ENCODE data around the gene FIS1.
"Not testable (repeated sequence)": the region's sequence is repeated elsewhere in the genome, so short reads cannot be mapped to it uniquely, and the experiment has no call there.

Gene FIS1

GRCh38 chr7:101205901-101206664 is 38.8 kb downstream of the FIS1 start:
- DNase-seq (ENCODE audit: low read depth in 3 of 3), result no peak

- not testable (repeated sequence) for DNase-seq (ENCODE audit: low read depth in 3 of 3)
Measured at GRCh38 chr7:101203740-101204738, 40.8 kb downstream of the FIS1 start.

DNA sequence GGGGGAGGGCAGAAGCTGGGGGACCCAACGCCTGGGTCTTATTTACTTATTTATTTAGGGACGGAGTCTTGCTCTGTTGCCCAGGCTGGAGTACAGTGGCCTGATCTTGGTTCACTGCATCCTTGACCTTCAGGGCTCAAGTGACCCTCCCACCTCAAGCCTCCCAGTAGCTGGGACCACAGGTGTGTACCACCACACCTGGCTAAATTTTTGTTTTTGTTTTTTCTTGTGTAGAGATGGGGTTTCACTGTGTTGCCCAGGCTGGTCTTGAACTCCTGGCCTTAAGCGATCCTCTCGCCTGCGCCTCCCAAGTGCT is 42.3 kb downstream of the FIS1 start:
- DNase-seq (ENCODE audit: low read depth in 3 of 3), result no peak

- no peak for DNase-seq (ENCODE audit: low read depth in 3 of 3)
Measured at GRCh38 chr7:101201695-101202602, 42.9 kb downstream of the FIS1 start.

- DNase-seq (ENCODE audit: low read depth in 3 of 3), result no peak
Measured at GRCh38 chr7:101200862-101201599, 43.9 kb downstream of the FIS1 start, which contains the start of gene MOGAT3. Gene MOGAT3 (minus strand): TSS chr7:101201036. CDS start chr7:101200854, 182 bp downstream.

DNA sequence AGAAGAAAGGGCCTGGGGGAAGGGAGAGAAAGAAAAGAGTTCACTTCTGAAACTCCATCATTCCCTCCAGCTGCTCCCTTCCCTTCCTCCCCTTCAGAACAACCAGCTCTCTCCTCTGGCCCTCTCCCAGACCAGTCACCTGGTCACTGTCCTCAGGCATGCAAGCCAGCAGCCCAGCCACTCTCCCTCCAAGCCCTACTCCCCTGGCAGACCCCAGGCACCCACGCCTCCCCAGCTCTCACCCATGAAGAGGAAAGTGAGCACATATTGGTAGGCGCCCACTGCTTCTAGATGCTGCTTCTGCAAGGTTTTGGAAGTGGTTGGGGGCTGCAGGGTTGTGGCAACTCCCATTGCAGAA is 44.4 kb downstream of the FIS1 start:
- DNase-seq (ENCODE audit: low read depth in 3 of 3), result no peak

DNA sequence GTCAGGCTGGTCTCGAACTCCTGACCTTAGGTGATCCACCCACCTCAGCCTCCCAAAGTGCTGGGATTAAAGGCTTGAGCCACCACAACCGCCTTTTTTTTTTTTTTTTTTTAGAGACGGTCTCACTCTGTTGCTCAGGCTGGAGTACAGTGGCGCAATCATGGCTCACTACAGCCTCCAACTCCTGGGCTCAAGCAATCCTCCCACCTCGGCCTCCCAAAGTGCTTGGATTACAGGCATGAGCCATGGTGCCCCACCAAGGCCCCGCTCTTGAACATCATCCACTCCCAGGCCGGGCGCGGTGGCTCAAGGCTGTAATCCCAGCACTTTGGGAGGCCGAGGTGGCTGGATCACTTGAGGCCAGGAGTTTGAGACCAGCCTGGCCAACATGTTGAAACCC is 45.4 kb downstream of the FIS1 start:
- not testable (repeated sequence) for DNase-seq (ENCODE audit: low read depth in 3 of 3)

DNA sequence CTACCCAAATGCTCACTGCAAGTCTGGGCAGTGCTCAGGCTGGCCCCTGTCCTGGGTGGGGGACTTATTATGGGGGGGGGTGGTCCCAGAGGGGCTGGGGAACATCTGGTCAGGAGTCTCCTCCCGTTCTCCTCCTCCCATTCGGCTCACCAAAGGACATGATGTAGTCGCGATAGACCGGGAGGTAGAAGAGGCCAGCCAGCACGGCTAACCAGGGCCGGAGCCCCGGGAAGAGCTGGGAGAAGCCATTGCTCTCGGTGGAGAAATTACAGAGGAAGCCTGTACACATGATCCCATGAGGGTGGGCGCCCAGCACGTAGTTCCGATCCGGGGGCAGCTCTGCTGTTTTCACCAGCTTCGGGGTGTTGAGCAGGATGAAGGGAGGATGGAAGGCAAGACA is 46.4 kb downstream of the FIS1 start:
- DNase-seq (ENCODE audit: low read depth in 3 of 3), result no peak

GRCh38 chr7:101197991-101198390 is 46.9 kb downstream of the FIS1 start:
- DNase-seq (ENCODE audit: low read depth in 3 of 3), result no peak

DNA sequence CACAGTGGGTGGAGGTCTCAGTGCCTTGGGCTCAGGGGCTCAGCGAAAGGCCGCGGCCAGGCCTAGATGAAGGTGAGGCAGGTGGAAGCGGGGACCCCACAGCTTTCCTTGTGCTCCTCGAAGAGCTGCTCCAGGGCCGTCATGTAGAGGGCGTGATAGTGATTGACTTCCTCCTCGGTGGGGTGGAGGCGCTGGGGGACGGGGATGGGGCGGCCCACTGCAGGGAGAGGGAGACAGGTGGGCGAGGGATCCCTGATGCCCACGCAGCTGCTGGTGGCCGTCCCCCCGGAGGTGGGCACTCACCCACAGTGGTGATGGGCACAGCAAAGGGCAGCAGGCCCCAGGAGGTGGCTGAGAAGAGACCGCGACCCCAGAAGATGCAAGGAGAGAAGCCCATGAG is 49.0 kb downstream of the FIS1 start:
- DNase-seq (ENCODE audit: low read depth in 3 of 3), result no peak

Measured in stimulated activated CD4-positive, alpha-beta T cell treated with anti-CD3 and anti-CD28 coated beads, TNF-alpha, amount 100 ng/mL, for 24 hours (primary cell).